ENCODE data around the gene TCF25. TPM values are rescaled to one million over a fixed set of nuclear protein-coding genes. Genes with fewer than 3 reads are reported as not detected.

The TCF25 gene
- total RNA-seq, 1 experiment from 2014 or later: 298 TPM

GRCh38 chr16:89946515-89946914 lies 73.1 kb downstream of the TCF25 start:
- intact Hi-C loops (cut with micrococcal nuclease; ENCODE audit: unreplicated experiment): no loop called here
- TF ChIP-seq CTCF (conservative IDR thresholded peaks at IDR 0.05) (no peak), EZH2 (IDR thresholded peaks at IDR 0.05; ENCODE audit: low read depth) (no peak)
- Histone ChIP-seq H4K20me1 (ENCODE audit: insufficient read depth) (no peaks in the 10 kb centered on the region), H3K27me3 (ENCODE audit: insufficient read depth, low read depth) (peaks cover 30% of the 10 kb centered on the region), H3K4me1 (replicated peaks; ENCODE audit: insufficient read depth) (no peaks in the 10 kb centered on the region), H3F3A (ENCODE audit: insufficient read depth, low read depth) (no peaks in the 10 kb centered on the region), H3K4me2 (no peak overlapping the region), H3K9me3 (ENCODE audit: insufficient read depth, low read depth) (no peaks in the 10 kb centered on the region), H3K79me2 (ENCODE audit: low read depth) (no peaks in the 10 kb centered on the region), H2AFZ (no peak overlapping the region), H3K36me3 (ENCODE audit: low read depth) (no peaks in the 10 kb centered on the region), H3K4me3 (no peak overlapping the region), H3K9me2 (ENCODE audit: insufficient read depth) (no peaks in the 10 kb centered on the region), H3K27ac (no peak overlapping the region)
- no peak for DNase-seq
- BruUV-seq (replicated peaks): no TSS peak
- POLR2A ChIA-PET (ENCODE audit: unreplicated experiment): no interaction called here
- CTCF ChIA-PET: no interaction called here

GRCh38 chr16:89949121-89949742 lies 75.8 kb downstream of the TCF25 start:
- intact Hi-C loops (cut with micrococcal nuclease; ENCODE audit: unreplicated experiment): no loop called here
- no peaks in the 10 kb centered on the region for H3K9me2 ChIP-seq (ENCODE audit: insufficient read depth)
- H4K20me1 ChIP-seq (ENCODE audit: insufficient read depth): no peaks in the 10 kb centered on the region
- peaks cover 19% of the 10 kb centered on the region for H3K27me3 ChIP-seq (ENCODE audit: insufficient read depth, low read depth)
- no peaks in the 10 kb centered on the region for H3K79me2 ChIP-seq (ENCODE audit: low read depth)
- DNase-seq: no peak
- peak overlapping the region; percentile 56; the same call in 1 of the 2 replicates for H3K4me3 ChIP-seq
- no peak overlapping the region for H2AFZ ChIP-seq
- no peaks in the 10 kb centered on the region for H3K9me3 ChIP-seq (ENCODE audit: insufficient read depth, low read depth)
- no peaks in the 10 kb centered on the region for H3K4me1 ChIP-seq (replicated peaks; ENCODE audit: insufficient read depth)
- no peak for TF ChIP-seq EZH2 (IDR thresholded peaks at IDR 0.05; ENCODE audit: low read depth)
- no peak for TF ChIP-seq CTCF (conservative IDR thresholded peaks at IDR 0.05)
- no peak overlapping the region for H3K27ac ChIP-seq
- no peaks in the 10 kb centered on the region for H3F3A ChIP-seq (ENCODE audit: insufficient read depth, low read depth)
- no TSS peak for BruUV-seq (replicated peaks)
- H3K36me3 ChIP-seq (ENCODE audit: low read depth): no peaks in the 10 kb centered on the region
- H3K4me2 ChIP-seq: peak overlapping the region; percentile 78
- POLR2A ChIA-PET (ENCODE audit: unreplicated experiment): interaction anchor here (0.7 kb wide), 1 partner anchor 133 kb away, joined by 4 read pairs; no protein-coding TSS in a partner anchor
- CTCF ChIA-PET: interaction anchor here (0.7 kb wide), 1 partner anchor 21 kb away, joined by 3 read pairs; no protein-coding TSS in a partner anchor

GRCh38 chr16:89949756-89950155 lies 76.4 kb downstream of the TCF25 start:
- no peak for DNase-seq
- Histone ChIP-seq H3K79me2 (ENCODE audit: low read depth) (no peaks in the 10 kb centered on the region), H3K4me2 (peak overlapping the region; percentile 78), H3F3A (ENCODE audit: insufficient read depth, low read depth) (no peaks in the 10 kb centered on the region), H3K36me3 (ENCODE audit: low read depth) (no peaks in the 10 kb centered on the region), H4K20me1 (ENCODE audit: insufficient read depth) (no peaks in the 10 kb centered on the region), H3K27ac (no peak overlapping the region), H3K9me3 (ENCODE audit: insufficient read depth, low read depth) (no peaks in the 10 kb centered on the region), H2AFZ (no peak overlapping the region), H3K9me2 (ENCODE audit: insufficient read depth) (no peaks in the 10 kb centered on the region), H3K4me1 (replicated peaks; ENCODE audit: insufficient read depth) (no peaks in the 10 kb centered on the region), H3K4me3 (no peak overlapping the region; the same call in 1 of the 2 replicates), H3K27me3 (ENCODE audit: insufficient read depth, low read depth) (peaks cover 16% of the 10 kb centered on the region)
- POLR2A ChIA-PET (ENCODE audit: unreplicated experiment): interaction anchor here (0.7 kb wide), 1 partner anchor 132 kb away, joined by 4 read pairs; no protein-coding TSS in a partner anchor
- CTCF ChIA-PET: no interaction called here
- no TSS peak for BruUV-seq (replicated peaks)
- TF ChIP-seq CTCF (conservative IDR thresholded peaks at IDR 0.05): no peak
- no peak for TF ChIP-seq EZH2 (IDR thresholded peaks at IDR 0.05; ENCODE audit: low read depth)
- intact Hi-C loops (cut with micrococcal nuclease; ENCODE audit: unreplicated experiment): no loop called here

Data from PC-9 (cell line).